HEK293 (cell line): ENCODE data around the gene RAB23.

Experiments used
- CTCF ChIA-PET: fragments of 350-600 bp; formaldehyde crosslinking; extraction: SDS; loops from one replicate; lab custom pipeline; 2021; ENCODE audit warnings: antibody characterized with exemption; lab: Yijun Ruan, JAX
- POLR2A ChIA-PET: fragments of 300-600 bp; formaldehyde crosslinking; extraction: SDS; loops from one replicate; lab custom pipeline; 2020; ENCODE audit warnings: antibody characterized with exemption, inconsistent platforms; lab: Yijun Ruan, JAX
- H3K27ac ChIP-seq: fragments of 200-500 bp; sonication (Bioruptor generic); 2 replicates; pipeline ENCODE4 v1.5.1; 2014; ENCODE audit warnings: low read depth, low read length, control low read depth, inconsistent platforms; ENCODE audit errors: extremely low read depth
- H3K36me3 ChIP-seq, 2 experiments: fragments of 200-500 bp in 1 of 2; sonication (Bioruptor generic) in 1 of 2; 1 replicate in 1 of 2; 2 replicates in 1 of 2; pipeline ENCODE4 v1.5.1; 2014 to 2017; ENCODE audit warnings: inconsistent platforms in 2 of 2, low read length in 2 of 2; ENCODE audit not compliant: control insufficient read depth in 2 of 2, insufficient read depth in 1 of 2
- H3K4me1 ChIP-seq: fragments of 200-500 bp; sonication (Bioruptor generic); 2 replicates; pipeline ENCODE4 v1.5.1; 2014; ENCODE audit warnings: mild to moderate bottlenecking, low read length, inconsistent platforms; ENCODE audit not compliant: control insufficient read depth, insufficient read depth
- H3K4me3 ChIP-seq: 2 replicates; pipeline ENCODE4 v1.5.1; 2011; ENCODE audit warnings: low read depth, mild to moderate bottlenecking, control low read depth, low read length, moderate library complexity
- H3K9me3 ChIP-seq: fragments of 200-500 bp; sonication (Bioruptor generic); 2 replicates; pipeline ENCODE4 v1.5.1; 2014; ENCODE audit warnings: low read depth, low read length, inconsistent platforms; ENCODE audit not compliant: control insufficient read depth, insufficient read depth
- CTCF ChIP-seq: fragments of 450-650 bp; formaldehyde crosslinking; IDR thresholded peaks from 2 replicates; pipeline ENCODE4 v1.5.1; 2016; ENCODE audit warnings: missing biosample characterization, missing genetic modification characterization
- ELK4 ChIP-seq: IDR thresholded peaks from 2 replicates; pipeline ENCODE4 v1.6.1; 2011; ENCODE audit warnings: mild to moderate bottlenecking, low read depth, low read length, borderline replicate concordance
- FEZF1 ChIP-seq: fragments of 450-650 bp; formaldehyde crosslinking; IDR thresholded peaks from 2 replicates; pipeline ENCODE4 v1.5.1; 2016; ENCODE audit warnings: missing biosample characterization, missing genetic modification characterization
- GLI4 ChIP-seq: fragments of 450-650 bp; formaldehyde crosslinking; IDR thresholded peaks from 2 replicates; pipeline ENCODE4 v1.5.1; 2016; ENCODE audit warnings: missing biosample characterization, missing genetic modification characterization
- PRDM6 ChIP-seq: fragments of 450-650 bp; formaldehyde crosslinking; IDR thresholded peaks from 2 replicates; pipeline ENCODE4 v1.5.1; 2017; ENCODE audit warnings: missing biosample characterization, missing genetic modification characterization
- ZBTB20 ChIP-seq: fragments of 450-650 bp; formaldehyde crosslinking; IDR thresholded peaks from 2 replicates; pipeline ENCODE4 v1.5.1; 2016; ENCODE audit warnings: missing biosample characterization, missing genetic modification characterization
- ZNF19 ChIP-seq: fragments of 450-650 bp; formaldehyde crosslinking; IDR thresholded peaks from 2 replicates; pipeline ENCODE4; 2016; ENCODE audit warnings: missing biosample characterization, missing genetic modification characterization, low read depth
- ZNF239 ChIP-seq: fragments of 450-650 bp; formaldehyde crosslinking; IDR thresholded peaks from 2 replicates; pipeline ENCODE4 v1.5.1; 2016; ENCODE audit warnings: missing biosample characterization, missing genetic modification characterization
- ZNF366 ChIP-seq: fragments of 450-650 bp; formaldehyde crosslinking; conservative IDR thresholded peaks from 2 replicates; pipeline ENCODE4 v1.5.1; 2016; ENCODE audit warnings: missing biosample characterization, missing genetic modification characterization
- ZNF416 ChIP-seq: fragments of 450-650 bp; formaldehyde crosslinking; IDR thresholded peaks from 2 replicates; pipeline ENCODE4 v1.5.1; 2016; ENCODE audit warnings: missing biosample characterization, missing genetic modification characterization
- ZNF433 ChIP-seq: fragments of 450-650 bp; formaldehyde crosslinking; IDR thresholded peaks from 2 replicates; pipeline ENCODE4 v1.5.1; 2016; ENCODE audit warnings: missing biosample characterization, missing genetic modification characterization, low read depth
- ZNF555 ChIP-seq: fragments of 450-650 bp; formaldehyde crosslinking; conservative IDR thresholded peaks from 2 replicates; pipeline ENCODE4 v1.5.1; 2017; ENCODE audit warnings: missing biosample characterization, mild to moderate bottlenecking, missing genetic modification characterization, inconsistent platforms
- ZXDB ChIP-seq: fragments of 450-650 bp; formaldehyde crosslinking; IDR thresholded peaks from 2 replicates; pipeline ENCODE4 v1.5.1; 2016; ENCODE audit warnings: missing biosample characterization, missing genetic modification characterization
- TF ChIP-seq, protein P1 (sequence below): fragments of 450-650 bp; formaldehyde crosslinking; IDR thresholded peaks from 2 replicates; pipeline ENCODE4 v1.5.1; 2016; ENCODE audit warnings: missing biosample characterization, missing genetic modification characterization
- TF ChIP-seq, protein P2 (sequence below): fragments of 450-650 bp; formaldehyde crosslinking; IDR thresholded peaks from 2 replicates; pipeline ENCODE4 v1.5.1; 2017; ENCODE audit warnings: missing biosample characterization, mild to moderate bottlenecking, missing genetic modification characterization, moderate library complexity

Gene RAB23

DNA sequence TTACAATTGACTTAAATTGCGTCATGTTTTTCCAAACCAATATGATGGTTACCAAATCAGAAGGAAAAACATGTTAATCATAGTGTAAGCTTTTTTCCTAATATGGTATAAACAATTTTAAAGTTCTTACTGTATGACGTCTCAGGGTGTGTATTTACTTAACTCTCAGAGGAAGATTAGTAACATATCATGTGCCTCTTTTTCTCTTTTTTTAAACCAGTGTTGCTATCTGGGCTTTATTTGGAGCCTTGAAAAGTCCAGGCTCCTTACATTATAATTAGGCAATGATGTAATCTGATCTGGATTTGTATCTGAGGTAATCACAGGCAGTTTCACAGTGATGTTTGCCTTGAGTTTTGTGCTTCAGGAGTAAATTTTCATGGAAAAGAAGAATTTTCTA, 20.4 kb upstream of the RAB23 start (continued):
- TF ChIP-seq, protein P1, sequence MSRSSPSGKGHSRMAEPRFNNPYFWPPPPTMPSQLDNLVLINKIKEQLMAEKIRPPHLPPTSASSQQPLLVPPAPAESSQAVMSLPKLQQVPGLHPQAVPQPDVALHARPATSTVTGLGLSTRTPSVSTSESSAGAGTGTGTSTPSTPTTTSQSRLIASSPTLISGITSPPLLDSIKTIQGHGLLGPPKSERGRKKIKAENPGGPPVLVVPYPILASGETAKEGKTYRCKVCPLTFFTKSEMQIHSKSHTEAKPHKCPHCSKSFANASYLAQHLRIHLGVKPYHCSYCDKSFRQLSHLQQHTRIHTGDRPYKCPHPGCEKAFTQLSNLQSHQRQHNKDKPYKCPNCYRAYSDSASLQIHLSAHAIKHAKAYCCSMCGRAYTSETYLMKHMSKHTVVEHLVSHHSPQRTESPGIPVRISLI (tag by site-specific recombination): peak; percentile 96
- peak; percentile 89 for TF ChIP-seq ZNF366 (tag by site-specific recombination)
- peak; percentile 64; the same call in 1 of the 2 replicates for TF ChIP-seq ZXDB (tag by site-specific recombination)
- TF ChIP-seq ZNF239 (tag by site-specific recombination): peak; percentile 85; the same call in 1 of the 2 replicates
- TF ChIP-seq ZNF433 (tag by site-specific recombination): no peak

DNA sequence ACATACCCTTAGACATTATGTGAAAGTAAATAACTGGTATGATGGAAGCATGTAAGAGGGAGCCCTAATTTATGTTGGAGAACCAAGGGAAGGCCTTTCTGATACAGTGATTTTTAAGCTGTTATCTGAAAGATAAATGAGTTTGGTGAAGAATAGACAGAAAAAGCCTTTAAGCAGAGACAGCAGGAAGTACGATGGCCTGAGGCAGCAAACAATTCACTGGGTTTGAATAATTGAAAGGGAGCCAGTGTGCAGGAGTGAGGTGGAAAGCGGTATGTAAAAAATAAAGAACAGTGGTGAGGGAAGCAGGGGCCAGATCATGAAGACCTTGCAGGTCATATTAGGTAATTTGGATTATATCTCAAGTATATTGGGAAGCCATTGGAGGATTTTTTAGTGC, 4.1 kb upstream of the RAB23 start:
- POLR2A ChIA-PET: no interaction called here
- Histone ChIP-seq H3K4me1 (peaks cover 15% of the 10 kb centered on the region), H3K4me3 (no peak overlapping the region), H3K9me3 (no peaks in the 10 kb centered on the region), H3K27ac (no peak overlapping the region), H3K36me3 (no peaks in the 10 kb centered on the region)
- CTCF ChIA-PET: interaction anchor here (0.5 to 0.6 kb wide), 2 partner anchors 9 to 468 kb away, joined by 3 to 4 read pairs; no protein-coding TSS in a partner anchor
- TF ChIP-seq, protein P1 (tag by site-specific recombination): no peak
- no peak for TF ChIP-seq ZNF19 (tag by site-specific recombination)
- TF ChIP-seq ZNF416 (tag by site-specific recombination): no peak
- TF ChIP-seq GLI4 (tag by site-specific recombination): no peak
- no peak for TF ChIP-seq ELK4
- no peak for TF ChIP-seq ZNF555 (tag by site-specific recombination)
- no peak for TF ChIP-seq CTCF (tag by site-specific recombination)
- no peak for TF ChIP-seq ZBTB20 (tag by site-specific recombination)

DNA sequence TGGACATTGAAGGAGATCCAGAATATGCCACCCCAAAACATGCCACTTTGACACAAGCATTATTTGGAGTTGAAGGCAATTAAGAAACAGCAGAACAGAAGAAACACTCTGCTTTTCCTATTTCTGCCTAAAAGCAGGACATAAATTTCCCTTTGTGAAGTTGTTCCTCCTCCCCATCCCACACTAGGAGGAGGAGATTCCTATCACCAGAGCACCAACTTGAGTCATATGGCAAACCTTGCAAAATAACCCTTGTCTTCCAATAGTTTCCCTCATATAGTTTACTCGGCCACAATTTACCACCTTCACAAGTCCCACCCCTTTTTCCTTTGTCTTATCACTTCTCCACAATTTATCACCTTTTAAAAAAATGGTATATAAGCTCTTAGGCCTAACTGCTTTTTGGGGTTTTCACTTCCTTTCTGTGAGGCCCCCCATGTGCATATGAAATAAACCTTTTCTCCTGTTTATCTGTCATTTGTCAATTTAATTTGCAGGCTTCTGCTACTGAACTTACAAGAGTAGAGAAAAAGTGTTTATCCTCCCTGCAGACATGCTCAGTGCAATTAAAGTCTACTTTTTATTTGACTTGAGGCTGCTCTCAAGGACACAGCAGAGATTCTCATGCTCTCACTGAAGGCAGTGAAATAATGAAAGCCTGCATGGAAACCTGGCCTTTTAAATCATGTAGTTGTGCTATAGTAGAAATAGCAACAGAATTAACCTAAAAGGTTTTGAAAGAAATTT, 2.8 kb upstream of the RAB23 start:
- no peak overlapping the region for H3K27ac ChIP-seq
- peaks cover 0 to 3% of the 10 kb centered on the region in 2 experiments; a peak in 1 of 3 replicates for H3K36me3 ChIP-seq
- H3K9me3 ChIP-seq: no peaks in the 10 kb centered on the region
- peaks cover 15% of the 10 kb centered on the region for H3K4me1 ChIP-seq
- TF ChIP-seq PRDM6 (tag by site-specific recombination): peak; percentile 87
- TF ChIP-seq, protein P2, sequence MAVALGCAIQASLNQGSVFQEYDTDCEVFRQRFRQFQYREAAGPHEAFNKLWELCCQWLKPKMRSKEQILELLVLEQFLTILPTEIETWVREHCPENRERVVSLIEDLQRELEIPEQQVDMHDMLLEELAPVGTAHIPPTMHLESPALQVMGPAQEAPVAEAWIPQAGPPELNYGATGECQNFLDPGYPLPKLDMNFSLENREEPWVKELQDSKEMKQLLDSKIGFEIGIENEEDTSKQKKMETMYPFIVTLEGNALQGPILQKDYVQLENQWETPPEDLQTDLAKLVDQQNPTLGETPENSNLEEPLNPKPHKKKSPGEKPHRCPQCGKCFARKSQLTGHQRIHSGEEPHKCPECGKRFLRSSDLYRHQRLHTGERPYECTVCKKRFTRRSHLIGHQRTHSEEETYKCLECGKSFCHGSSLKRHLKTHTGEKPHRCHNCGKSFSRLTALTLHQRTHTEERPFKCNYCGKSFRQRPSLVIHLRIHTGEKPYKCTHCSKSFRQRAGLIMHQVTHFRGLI: no peak
- TF ChIP-seq ZNF239 (tag by site-specific recombination): peak; percentile 48; the same call in 1 of the 2 replicates
- TF ChIP-seq FEZF1 (tag by site-specific recombination): no peak
- CTCF ChIA-PET: interaction anchor here (0.7 to 1.0 kb wide), 2 partner anchors 23 to 91 kb away, joined by 3 read pairs; no protein-coding TSS in a partner anchor
- POLR2A ChIA-PET: no interaction called here
- no peak overlapping the region for H3K4me3 ChIP-seq
